Prostate gland (tissue), 2 donors: ENCODE data around the gene OR2T11.

Source experiments
- CTCF ChIP-seq, 4 experiments: fragments of 200-600 bp in 2 of 4; fragments of 450-650 bp in 2 of 4; sonication (generic) in 2 of 4; IDR thresholded peaks; 1 replicate in 3 of 4; 2 replicates in 1 of 4; pipeline ENCODE4 v1.5.1; 2016 to 2019; ENCODE audit warnings: antibody characterized with exemption in 4 of 4, mild to moderate bottlenecking in 2 of 4, moderate library complexity in 2 of 4
- POLR2A ChIP-seq: fragments of 450-650 bp; IDR thresholded peaks from one replicate; pipeline ENCODE4 v1.6.1; 2016; ENCODE audit warnings: antibody characterized with exemption, mild to moderate bottlenecking
- POLR2AphosphoS5 ChIP-seq: sonication (generic); formaldehyde crosslinking; IDR thresholded peaks from one replicate; pipeline ENCODE4 v1.6.1; 2017; ENCODE audit warnings: antibody characterized with exemption

GRCh38 chr1:248596615-248597014 lies 38.3 kb downstream of the OR2T11 start:
- TF ChIP-seq POLR2AphosphoS5 (no peak), CTCF (IDR thresholded peaks at IDR 0.05) (no peak), POLR2A (no peak)
